ENCODE results near the gene SURF6.
"Not testable (repeated sequence)": the region's sequence is repeated elsewhere in the genome, so short reads cannot be mapped to it uniquely, and the experiment has no call there.

Gene SURF6

GRCh38 chr9:133347515-133347984, 11.6 kb upstream of the SURF6 start:
- peak; percentile 35 for DNase-seq

- no peak for DNase-seq
These were observed 10.2 kb upstream of the SURF6 start for GRCh38 chr9:133346021-133346785.

GRCh38 chr9:133345596-133345995, 9.6 kb upstream of the SURF6 start:
- no peak for DNase-seq

- DNase-seq: no peak
These were observed 9.0 kb upstream of the SURF6 start for GRCh38 chr9:133344979-133345378.

DNA sequence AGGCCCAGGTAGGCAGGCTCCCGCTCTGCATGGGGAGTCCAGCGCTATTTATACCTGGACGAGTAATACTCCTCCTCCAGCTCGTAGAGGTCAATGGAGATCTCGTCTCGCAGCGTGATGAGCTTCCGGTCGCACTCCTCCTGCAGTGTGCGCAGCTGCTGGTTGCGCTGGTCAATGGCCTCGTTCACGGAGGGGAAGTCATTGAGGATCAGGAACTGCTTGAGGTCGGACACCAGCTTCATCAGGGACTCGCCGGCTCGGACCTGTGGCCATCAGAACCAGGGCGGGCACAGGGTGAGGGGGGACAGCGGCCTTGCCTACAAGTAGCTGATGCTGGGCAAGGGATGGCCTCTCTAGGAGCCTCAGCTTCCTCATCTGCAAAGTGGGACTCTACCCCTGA, 8.1 kb upstream of the SURF6 start:
- no peak for DNase-seq

- no peak for DNase-seq
These were observed 6.6 kb upstream of the SURF6 start for GRCh38 chr9:133342570-133342969.

DNA sequence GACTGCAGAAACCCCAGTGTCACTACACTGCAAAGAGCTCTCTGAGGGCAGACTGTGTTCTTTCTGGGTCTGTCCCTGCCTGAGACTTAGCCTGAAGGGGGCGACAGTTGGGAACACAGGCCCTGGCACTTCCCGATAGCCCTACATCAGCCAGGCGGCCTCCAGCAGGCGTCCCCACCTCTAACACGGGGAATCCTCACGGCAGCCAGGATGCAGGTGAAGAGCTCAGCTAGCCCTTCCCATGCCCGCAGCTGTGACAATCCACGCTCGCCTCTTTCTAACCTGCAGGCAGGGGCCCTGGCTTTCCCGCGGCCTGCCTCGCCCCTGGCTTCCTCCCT, 6.0 kb upstream of the SURF6 start:
- no peak for DNase-seq

DNA sequence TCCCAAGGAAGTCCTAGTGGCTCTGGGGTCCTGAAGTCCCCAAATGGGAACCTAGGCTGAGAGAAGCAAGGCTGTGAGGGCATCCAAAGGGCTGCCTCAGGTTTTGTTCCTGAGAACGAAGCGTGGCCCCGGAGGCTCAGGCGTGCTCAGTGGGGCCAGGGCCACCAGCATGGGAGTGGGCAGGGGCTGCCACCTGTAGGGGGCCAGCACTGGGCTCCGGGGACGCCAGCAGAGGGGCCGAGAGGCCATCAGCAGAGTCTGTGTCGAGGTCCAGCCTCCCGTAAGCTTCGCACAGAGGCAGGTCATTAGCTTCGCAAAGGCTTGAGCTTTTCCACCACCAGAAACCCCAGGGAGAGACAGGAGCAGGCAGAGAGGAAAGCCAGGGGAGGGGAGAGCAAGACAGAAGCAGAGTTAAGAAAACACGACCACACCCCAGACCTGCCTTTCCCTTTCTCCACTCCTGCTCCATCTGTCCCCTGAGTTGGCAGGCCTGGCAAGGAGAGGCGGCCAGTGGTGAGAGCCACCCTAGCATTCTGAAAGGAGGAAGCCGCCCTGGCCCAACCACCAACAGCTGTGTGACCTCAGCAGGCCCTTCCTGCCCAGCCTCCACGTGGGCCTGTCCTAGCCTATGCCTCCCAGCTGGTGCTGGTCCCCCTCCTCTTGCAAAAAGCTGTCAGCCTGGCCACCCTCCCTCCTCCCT, 5.5 kb upstream of the SURF6 start:
- DNase-seq: no peak

GRCh38 chr9:133340916-133341315, 4.9 kb upstream of the SURF6 start:
- no peak for DNase-seq

GRCh38 chr9:133340256-133340655, 4.3 kb upstream of the SURF6 start:
- no peak for DNase-seq

DNA sequence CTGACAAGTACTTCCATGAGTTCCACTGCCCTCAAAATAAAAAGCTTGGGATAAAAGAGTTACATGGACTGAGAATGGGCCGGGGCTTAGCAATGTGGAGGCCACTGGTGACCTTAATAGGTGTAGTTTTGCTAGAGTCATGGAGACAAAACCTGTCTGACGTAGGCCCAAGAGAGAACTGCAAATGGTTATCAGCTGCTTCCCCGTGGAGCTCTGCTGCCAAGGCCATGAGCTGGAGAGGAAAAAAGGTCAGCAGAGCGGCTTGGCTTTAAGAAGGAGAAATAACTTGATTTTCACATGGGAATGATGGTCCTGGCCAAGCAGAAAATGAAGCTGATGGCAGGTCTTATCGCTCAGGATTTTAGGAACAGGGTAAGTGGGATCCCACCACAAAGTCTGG, 3.7 kb upstream of the SURF6 start:
- DNase-seq: no peak

- not testable (repeated sequence) for DNase-seq
These were observed 1.1 kb downstream of the SURF6 start for GRCh38 chr9:133334888-133335287.

DNA sequence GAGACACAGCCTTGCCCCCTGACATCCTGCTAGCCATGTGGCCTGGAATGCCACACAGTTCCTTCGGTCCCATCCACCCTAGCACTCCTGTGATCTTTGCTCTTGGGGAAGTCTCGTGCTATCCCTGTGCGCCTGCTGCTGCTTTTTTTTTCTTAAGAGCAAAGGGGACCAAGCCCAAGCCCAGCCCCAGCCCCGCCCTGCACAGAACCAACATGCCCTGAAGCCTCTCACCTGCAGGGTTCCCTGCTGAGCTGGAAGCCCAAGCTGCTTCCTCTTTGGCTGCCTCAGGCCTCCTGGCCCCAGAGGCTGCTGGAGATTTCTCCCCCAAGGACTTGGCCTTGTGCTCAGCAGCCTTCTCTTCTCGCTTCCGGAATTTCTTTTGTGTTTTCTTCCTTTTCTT, 1.8 kb downstream of the SURF6 start:
- DNase-seq: peak; percentile 59

GRCh38 chr9:133333566-133333965, 2.4 kb downstream of the SURF6 start:
- no peak for DNase-seq

GRCh38 chr9:133333011-133333410, 3.0 kb downstream of the SURF6 start:
- DNase-seq: no peak

- no peak for DNase-seq
These were observed 3.6 kb downstream of the SURF6 start for GRCh38 chr9:133332381-133332730.

DNA sequence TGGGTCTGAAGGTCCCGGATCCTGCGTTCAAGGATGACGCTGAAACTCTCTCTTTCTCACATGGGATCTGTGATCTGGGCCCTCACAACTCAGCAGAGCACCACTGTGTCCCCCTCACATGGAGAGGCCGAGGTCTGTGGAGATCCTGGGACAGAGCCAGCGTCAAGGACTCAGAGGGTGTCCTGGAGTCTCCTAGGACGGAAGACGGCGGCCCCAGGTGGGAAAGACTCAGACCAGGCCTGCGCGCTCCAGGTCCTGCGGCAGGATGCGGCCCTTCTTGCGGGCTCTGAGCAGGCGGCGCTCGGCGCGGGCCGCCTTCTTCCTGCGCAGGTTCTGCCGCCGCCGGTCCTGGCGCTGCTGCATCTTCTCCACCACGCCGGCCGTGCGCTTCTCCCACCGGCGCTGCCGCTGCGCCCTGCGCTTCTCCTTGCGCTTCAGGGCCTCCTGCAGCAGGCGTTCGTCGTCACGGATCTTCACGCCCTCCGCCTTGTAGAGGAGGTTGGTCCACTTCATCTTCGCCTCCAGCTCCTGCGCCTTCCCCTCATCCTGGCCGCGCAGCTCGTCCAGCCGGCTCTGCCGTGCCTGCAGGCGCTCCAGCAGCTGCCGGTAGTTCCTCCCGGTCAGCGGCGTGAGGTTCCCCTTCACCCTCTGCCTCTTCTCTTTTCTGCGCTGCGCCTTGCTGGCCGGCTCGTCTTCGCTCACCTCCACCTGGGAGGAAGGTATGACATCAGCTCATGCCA, 4.2 kb downstream of the SURF6 start:
- DNase-seq: no peak

DNA sequence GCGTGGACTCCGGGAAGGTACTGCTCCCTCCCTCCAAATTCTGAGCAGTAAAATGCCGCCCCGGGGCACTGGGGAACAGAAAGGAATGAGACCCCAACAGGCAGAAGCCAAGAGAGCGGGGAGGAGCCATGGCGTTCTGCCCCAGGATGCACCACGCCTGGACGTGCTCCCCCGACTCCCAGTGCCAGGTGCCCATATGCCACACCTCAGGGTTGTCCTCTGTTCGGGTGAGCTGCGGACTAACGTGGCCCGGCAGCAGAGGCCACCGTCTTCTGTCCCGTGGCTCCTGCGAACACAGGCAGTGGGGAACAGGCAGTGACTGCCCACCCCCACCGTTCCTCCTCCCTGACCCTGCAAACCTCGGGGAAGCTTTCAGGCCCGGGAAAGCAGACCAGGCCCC, 4.8 kb downstream of the SURF6 start:
- DNase-seq: no peak

DNA sequence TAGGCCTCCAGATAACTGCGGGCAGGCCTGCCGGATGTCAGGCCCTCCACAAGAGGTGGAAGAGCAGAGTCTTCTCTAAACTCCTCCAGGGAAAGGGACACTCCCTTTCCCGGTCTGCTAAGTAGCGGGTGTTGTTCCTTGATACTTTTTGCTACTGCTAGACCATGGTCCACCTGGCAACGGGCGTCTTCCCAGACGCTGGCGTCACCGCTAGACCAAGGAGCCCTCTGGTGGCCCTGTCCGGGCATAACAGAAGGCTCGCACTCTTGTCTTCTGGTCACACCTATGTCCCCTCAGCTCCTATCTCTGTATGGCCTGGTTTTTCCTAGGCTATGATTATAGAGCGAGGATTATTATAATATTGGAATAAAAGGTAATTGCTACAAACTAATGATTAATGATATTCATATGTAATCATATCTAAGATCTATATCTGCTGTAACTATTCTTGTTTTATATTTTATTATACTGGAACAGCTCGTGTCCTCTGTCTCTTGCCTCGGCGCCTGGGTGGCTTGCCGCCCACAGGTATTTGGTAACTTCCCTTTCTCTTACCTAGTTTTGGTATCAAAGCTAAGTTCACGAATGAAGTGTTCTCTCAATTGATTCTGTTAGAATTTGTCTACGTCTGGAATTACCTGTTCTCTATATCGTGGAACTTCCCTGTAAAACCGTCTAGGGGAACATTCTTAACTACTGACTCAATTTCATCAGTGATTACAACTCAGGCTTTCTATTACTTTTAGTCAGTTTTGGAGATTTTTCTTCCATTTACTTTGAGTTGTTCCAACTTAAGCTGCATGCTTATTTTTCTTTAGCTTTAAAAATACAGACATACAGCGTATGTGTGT, 6.5 kb downstream of the SURF6 start:
- DNase-seq: not testable (repeated sequence)

- no peak for DNase-seq
These were observed 8.0 kb downstream of the SURF6 start for GRCh38 chr9:133327834-133328484.

DNA sequence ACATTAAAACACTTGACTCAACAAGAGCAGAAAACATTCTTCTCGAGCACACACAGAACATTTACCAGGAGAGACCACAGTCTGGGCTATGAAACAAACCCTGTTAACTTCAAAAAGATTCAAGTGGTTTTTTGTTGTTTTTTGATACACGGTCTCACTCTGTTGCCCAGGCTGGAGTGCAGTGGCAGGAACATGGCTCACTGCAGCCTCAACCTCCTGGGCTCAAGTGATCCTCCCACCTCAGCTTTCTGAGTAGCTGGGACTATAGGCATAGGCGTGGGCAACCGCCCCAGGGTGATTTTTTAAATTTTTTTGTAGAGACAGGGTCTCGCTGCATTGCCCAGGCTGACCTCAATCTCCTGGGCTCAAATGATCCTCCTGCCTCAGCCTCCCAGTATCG, 9.0 kb downstream of the SURF6 start:
- DNase-seq: not testable (repeated sequence)

GRCh38 chr9:133323991-133324703, 11.8 kb downstream of the SURF6 start:
- no peak for DNase-seq

All from NCI-H146 (cell line).